HG02840 (cell line): ENCODE measurements around the gene TLDC2.
"Not testable (repeated sequence)": the region's sequence is repeated elsewhere in the genome, so short reads cannot be mapped to it uniquely, and the experiment has no call there.

Experiments
- ATAC-seq: cut with Tn5 transposase; IDR thresholded peaks from one replicate; pipeline ENCODE4 v1.9.1; 2021; ENCODE audit warnings: mild to moderate bottlenecking, moderate library complexity, moderate number of reproducible peaks; ENCODE audit not compliant: unreplicated experiment, low FRiP score

Gene TLDC2

DNA sequence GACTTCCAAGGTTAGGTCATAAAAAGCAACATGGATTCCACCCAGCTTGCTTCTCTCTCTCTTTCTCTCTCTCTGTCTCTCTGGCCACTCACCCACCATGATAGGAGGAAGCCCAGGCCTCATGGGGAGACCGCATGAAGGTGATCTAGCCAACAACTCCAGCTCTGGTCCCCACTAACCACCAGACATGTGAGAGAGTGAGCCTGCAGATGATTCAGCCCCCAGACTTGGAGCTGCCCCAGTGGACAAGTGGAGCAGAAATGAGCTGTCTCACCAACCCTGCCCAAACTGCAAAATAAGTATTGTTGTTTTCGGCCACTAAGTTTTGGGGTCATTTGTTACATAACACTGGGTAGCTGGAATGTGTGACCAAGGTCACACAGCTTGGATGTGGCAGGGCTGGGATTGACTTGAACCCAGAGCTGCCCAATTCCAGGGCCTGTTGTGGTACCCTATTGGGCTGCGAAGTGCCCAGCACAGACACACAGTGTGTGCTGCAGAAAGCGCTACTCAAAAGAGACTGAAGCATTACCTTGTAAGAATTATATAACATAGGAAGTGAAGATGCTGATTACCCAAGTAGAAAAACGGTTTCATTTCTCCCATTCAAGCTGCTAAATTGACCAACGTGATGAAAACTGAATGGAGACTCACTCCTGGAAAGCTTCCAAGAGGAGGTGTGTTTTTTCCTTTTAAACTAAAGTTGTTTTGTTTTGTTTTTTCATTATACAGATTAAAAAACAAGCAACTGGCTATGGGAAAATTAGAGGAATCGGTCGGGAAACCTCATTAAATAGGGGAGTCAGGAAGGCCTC is 9.1 kb upstream of the TLDC2 start:
- ATAC-seq: no peak

DNA sequence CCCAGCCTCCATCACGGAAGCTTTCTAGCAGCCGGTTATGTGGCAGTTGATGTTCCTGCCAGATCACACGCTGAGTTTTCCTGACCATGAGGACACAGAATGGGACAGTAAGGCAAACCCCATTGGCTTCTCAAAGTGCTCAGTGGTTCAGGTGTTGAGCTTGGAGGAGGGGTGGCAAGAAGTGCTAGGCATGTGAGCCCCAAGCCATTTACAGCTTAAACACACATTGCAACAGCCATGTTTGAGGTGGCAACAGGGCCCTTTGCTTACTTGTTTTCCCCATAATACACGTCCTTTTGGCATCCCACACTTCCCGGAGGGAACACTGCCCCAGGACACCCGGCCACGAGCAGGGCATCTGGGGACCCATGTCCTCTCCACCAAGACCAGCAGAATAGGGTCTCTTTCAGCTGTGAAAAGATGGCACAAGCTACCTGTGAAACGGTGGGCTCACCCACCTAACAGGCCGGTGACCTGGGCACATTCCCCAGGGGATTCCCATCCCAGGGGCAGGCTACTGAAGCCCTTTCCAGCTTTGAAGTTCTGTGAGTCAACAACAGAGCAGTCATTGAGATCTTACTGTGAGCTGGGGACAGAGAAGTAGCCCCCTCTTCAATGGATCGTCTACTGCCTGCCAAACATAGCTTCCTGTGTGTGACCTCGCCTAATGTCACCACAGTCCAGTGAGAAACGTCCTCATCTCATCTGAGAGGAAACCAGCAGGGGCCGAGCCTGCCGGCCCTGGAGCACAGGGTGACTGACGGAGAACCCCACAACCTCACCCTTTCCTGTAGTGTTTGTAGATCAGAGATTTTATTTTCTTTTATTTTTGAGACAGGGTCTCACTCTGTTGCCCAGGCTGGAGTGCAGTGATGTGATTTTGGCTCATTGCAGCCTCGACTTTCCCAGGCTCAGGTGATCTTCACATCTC is 4.0 kb upstream of the TLDC2 start:
- ATAC-seq: no peak

DNA sequence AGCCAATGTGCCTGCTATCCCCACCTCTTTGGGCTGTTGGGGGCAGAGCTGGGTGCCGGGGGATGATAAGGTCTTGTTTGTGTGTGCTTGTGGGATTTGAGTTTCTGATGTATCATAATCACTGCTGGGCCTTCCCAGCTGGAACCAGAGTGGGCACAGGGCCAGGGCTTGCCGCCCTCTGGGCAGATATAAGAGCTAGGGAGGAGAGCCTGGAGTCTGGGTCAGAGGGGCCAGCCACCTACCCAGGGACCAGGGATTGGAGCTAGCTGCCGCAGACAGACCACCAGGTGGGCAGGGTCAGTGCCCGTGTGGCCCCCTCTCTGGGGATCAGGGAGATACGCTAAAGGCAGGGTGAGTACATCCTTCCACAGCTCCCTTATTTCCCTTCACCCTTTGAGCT is 3.1 kb upstream of the TLDC2 start:
- no peak for ATAC-seq

DNA sequence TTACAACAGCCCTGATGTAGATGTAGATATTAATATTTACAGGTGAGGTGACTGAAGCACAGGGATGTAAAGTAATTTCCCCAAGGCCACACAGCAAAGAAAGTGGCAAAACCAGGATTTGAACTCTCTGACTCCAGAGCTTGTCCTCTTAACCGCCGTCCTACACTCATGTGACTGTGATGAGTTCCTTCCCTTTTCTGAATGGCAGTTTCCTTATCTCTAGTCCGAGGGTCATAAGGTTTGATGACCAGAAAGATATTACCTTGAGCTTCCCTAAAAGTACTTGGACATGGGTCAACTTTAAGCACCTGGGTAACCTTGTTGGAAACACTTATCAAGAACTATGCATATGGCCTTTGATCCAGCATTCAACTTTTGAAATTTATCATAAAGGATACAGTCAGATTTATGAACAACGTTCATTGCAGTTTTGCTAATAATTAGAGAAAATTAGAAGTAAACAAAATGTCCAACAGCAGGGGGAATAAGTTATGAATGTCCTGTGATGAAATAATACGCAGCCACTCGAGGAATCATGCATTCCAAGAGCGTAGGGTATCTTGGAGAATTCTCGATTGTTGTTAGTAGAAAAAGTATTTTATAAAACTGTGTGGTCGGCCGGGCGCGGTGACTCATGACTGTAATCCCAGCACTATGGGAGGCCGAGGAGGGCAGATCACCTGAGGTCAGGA is 2.3 kb upstream of the TLDC2 start:
- no peak for ATAC-seq

DNA sequence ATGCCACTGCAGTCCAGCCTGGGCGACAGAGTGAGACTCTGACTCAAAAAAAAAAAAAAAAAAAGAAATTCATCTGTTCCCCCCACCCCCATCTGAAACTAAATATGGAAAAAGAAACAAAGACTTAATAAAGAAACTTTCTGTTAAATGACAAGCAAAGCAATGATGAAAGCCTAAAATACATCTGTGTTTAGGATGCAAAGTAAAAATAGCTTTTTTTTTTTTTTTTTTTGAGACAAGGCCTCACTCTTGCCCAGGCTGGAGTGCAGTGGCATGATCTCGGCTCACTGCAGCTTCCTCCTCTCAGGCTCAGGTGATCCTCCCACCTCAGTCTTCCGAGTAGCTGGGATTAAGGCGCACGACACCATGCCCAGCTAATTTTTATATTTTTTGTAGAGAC is 845 bp upstream of the TLDC2 start:
- ATAC-seq: not testable (repeated sequence)

DNA sequence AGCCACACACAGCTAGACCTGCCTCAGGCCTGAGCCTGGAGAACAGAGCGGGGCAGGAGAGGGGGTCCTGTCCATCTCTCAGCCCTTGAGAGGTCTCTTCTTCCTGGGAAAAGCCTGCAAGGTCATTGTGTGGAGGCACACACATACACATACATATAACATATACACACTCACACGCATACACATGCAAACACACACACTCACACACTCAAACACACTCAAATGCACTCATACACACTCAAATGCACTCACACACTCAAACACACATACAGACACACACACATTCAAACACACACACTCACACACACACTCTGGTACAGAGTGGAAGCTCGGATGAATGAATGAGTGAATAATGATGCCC is 515 bp downstream of the TLDC2 start:
- ATAC-seq: no peak

DNA sequence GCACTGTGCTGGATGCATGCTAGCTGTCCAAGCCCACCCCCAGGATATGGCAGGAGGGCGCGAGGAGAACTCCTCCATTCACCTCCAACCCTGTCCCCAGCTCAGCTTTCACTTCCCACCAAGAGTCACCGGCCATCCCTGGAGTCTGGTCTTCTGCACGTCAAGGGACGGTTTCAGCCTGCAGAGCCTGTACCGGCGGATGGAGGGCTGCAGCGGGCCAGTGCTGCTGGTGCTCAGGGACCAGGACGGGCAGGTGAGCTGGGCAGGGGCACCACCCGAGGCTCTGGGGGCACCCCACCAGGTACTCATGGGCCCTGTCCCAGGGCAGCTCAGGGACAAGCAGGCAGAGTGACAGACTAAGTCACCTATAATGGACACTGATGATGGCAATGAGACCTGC is 3.0 kb downstream of the TLDC2 start:
- no peak for ATAC-seq

DNA sequence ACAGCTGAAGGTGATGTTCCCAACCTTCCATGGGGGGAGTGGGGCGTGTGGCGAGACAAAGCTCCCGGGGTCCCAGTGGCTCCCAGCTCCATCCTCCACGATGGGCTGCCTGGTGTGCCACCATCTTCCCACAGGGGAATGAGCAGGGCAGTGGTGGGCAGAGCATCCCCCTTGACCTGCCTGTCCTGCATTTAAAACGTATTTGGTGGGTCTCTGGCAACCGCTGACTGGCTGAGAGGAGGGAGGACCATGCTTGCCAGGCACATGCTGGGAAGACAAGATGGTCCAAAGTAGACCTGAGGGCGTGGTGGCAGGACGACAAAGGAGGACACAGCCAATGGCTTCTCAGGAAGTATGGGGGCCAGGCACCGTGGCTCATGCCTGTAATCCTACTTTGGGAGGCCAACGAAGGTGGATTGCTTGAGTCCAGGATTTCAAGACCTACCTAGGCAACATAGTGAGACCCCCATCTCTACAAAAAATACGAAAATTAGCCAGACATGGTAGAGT is 4.9 kb downstream of the TLDC2 start:
- ATAC-seq: no peak

DNA sequence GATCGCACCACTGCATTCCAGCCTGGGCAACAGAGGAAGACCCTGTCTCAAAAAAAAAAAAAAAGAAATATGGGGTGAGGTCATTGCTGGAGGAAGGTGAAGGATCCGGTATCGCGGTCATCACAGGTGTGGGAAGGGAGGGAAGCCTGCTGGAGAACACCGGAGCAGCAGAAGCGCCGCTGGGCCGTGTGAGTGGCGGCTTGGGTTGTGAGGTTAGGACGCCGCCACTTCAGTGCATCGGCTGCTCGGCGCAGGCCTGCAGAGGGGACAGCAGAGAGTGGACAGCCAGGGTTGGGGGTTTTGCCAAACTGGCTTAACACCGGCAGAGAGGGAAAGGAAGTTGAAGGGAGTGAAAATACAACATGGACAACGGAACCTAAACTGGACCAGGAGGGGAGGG is 5.4 kb downstream of the TLDC2 start:
- ATAC-seq: no peak

DNA sequence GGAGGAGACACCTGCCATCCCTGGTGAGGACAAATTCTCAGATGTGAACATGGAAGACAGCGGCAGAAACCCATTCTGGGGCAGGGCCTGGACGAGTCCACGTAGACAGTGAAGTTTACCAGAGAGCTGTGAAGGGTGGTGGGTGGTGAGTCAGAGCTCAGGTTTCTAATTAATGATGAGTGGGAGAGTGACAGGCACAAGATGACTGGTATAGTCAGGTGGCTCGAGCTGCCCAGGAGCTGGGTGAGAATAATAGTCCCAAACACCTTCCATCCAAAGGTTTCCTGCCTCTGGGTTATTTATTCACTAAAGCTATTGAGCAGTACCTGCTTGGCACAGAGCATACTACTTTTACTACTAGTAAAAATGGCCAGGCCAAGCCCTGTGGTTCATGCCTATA is 6.0 kb downstream of the TLDC2 start:
- ATAC-seq: no peak

DNA sequence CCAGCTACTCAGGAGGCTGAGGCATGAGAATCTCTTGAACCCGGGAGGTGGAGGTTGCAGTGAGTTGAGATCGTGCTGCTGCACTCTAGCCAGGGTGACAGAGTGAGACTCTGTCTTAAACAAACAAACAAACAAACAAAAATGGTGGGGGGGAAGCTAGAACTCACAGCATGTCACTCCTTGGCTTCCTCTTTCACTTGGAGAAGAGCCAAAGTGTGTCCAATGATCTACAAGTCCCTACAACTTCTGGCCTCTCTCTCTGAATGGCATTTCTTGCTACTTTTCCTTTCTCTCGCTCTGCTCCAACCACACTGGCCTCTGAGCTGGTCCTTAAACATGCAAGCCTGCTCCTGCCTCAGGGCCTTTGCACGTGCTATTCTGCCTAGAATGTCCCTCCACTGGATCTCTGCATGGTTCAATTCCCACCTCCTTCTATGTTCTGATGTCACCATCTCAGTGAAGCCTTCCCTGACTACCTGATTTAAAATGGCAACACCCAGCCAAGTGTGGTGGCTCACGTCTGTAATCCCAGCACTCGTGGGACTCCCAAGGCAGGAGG is 8.1 kb downstream of the TLDC2 start:
- no peak for ATAC-seq

DNA sequence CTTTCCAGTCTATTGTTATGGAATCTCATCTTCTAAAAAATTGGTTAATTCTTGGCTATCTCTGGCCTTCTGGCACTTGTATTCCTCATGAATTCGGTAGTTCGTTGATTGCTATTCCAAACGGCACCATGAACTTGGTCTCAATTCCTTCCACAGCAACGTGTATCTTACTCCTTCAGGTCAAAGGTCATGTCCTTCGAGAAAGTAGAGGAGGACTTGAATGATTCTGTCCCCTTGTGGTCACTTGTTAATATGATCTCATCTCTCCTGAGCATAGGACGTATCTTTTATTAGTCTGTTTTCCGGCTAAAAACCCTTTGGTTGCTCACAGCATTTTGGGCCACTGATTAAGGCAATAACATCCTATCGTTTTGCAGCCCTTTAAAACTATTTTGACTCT is 9.4 kb downstream of the TLDC2 start:
- ATAC-seq: no peak

DNA sequence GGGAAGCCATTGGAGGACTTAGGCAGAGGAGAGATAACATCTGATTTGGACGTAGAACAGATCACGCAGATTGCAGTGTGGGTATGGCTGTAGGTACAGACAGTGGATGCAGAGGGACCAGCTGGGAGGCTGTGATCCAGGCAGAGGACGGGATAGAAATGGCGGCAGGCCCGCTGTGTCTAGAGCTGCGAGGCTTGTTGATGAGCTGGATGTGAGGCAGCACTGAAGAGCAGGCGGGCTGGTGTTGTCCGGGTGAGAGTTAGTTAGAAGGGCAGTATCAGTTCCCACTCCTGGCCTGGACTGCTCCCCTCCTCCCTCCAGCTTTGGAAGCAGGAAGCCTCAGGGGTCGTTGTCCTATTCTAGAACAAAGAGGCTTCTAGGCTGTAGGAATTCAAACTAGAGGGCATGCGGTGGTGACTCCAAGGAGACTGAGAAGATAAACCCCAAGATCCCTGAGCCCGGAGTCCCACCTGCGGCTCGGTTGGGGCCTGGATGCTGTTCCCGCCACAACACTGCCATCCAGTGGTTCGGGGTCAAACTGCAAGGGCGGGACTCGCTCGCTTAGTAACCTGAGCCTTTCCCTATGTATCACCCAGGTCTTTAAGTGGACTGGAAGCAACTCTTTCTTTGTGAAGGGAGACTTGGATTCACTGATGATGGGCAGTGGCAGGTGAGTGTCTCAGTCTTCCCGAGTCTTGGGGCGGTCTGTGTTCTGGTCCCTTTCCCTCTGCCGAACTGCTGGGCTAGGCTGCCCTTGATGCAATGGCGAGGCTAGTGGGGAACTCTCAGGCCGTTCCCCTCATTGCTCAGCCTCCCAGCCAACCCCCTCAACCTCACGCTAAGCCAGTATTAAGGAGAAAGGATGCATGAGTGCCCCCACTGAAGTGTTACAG is 11.2 kb downstream of the TLDC2 start:
- no peak for ATAC-seq

DNA sequence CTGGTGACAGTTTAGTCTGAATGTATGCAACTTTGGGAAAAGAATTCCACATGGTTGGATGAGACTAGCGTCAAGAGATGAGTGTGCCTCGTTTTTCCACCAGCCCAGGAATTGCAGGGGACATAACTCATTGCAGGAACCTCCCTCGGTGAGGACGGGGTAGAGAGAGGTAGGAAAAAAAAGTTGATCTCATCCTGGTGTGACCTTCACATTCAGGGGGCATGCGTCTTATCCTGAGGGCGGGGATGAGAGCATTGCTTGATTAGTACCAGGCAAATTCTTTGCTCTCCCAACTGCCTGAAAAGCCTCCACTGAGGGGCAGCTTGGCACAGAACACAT is 11.8 kb downstream of the TLDC2 start:
- no peak for ATAC-seq

DNA sequence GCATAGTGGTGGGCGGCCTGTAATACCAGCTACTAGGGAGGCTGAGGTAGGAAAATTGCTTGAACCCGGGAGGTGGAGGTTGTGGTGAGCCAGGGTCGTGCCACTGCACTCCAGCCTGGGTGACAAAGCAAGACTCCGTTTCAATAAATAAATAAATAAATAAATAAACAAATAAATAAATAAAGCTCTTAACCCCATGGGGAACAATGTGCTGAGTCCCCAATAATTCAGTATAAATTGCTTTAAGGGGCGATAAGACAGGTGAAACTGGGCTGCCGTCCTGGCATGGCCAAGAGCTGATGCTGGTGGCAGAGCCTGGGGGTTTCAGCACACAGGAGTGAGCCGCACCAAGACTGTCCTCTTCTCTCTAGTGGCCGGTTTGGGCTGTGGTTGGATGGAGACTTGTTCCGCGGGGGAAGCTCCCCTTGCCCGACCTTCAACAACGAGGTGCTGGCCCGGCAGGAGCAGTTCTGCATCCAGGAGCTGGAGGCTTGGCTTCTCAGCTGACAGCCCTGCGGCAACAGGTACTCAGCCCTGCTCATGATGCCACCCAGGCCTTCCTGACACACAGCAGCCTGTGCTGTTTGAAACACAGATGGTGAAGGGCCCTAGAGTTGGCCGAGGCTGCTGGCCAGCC is 13.1 kb downstream of the TLDC2 start:
- no peak for ATAC-seq

DNA sequence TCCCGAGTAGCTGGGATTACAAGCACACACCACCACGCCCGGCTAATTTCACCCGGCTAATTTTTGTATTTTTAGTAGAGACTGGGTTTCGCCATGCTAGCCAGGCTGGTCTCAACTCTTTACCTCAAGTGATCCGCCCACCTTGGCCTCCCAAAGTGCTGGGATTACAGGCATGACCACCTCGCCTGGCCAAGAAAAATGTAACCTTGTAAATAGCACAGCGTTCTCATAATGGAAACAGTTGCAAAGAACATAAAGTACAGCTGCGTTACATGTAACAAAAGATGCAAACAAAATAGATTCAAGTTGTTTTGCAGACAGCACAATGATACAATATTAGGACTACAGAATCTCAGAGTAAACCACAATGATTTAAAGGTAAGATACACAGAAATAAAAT is 14.6 kb downstream of the TLDC2 start:
- no peak for ATAC-seq

DNA sequence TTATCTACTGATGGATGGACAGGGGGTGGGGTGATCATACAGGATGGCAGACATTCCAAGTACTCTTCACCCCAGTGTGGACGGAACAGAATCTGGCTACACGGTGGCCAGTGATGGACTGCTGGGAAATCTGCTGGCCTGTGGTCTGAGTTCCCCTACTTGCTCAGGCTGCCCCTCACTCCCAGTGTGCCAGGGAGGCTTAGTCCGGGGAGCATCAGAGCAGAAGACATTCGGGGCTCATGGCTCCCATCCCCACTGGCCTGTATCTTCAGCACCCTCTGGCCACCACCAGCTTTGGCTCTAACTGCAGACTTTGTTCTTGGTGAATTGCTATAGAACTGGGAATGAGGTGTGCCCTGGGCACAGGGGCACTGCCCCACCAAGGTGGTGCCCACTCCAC is 15.3 kb downstream of the TLDC2 start:
- ATAC-seq: no peak

DNA sequence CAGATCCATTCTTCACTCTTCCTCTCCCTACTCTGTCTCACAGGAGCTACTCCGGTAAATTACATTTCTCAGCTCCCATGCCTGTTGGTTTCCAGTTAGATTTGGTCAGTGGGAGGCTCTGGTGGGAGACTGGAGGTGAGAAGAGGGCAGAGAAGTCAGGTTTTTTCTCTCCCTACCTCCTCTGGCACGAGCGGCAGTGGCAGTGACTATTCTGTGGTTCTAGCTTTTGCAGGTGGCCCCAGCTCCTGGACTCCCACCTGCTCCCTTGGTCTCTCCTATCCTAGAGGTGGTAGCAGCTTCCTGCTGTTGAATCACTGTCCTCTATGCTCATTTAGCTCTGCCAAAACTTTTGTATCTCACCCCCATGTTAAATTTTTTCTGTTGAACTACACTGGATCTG is 17.9 kb downstream of the TLDC2 start:
- no peak for ATAC-seq

DNA sequence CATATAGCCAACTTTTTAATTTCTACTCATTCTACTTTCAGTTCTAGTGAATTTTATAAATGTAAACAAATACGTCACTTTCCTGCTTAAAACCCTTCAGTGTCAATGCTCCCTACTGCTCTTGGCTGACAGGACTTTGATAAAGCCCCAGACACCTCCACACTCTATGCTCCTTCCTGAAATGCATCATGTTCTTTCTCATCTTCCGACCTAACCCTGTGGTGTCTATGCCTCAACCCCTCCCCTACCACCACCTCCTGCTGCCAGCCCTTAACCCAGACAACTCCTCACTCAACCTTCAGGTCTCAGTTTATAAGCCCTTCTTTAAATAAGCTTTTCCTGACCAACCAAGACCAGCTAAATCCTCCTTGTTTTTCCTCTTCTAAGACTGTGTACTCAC is 19.1 kb downstream of the TLDC2 start:
- ATAC-seq: no peak
